GM12878 (cell line): ENCODE measurements around the gene GMCL1. TPM values are rescaled to one million over a fixed set of nuclear protein-coding genes. Genes with fewer than 3 reads are reported as not detected.

Experiments
- BCL11A ChIP-seq: IDR thresholded peaks from 2 replicates; pipeline ENCODE4 v1.6.1; 2011; ENCODE audit warnings: low read depth, low read length
- EGR1 ChIP-seq, 2 experiments: IDR thresholded peaks; 1 replicate in 1 of 2; 2 replicates in 1 of 2; pipeline ENCODE4 v1.6.1; 2011 to 2012; ENCODE audit warnings: low read depth in 2 of 2, low read length in 2 of 2, borderline replicate concordance in 1 of 2, mild to moderate bottlenecking in 1 of 2, moderate library complexity in 1 of 2
- FOS ChIP-seq: IDR thresholded peaks from 3 replicates; pipeline ENCODE4 v1.6.1; 2011; ENCODE audit warnings: borderline replicate concordance; ENCODE audit not compliant: insufficient read length; ENCODE audit errors: extremely low read depth
- JUND ChIP-seq: IDR thresholded peaks from 2 replicates; pipeline ENCODE4 v1.6.1; 2012; ENCODE audit warnings: low read depth, mild to moderate bottlenecking, low read length, improper control_type of control experiment, moderate library complexity
- MEF2B ChIP-seq: fragments of 450-650 bp; IDR thresholded peaks from 2 replicates; pipeline ENCODE4 v1.6.1; 2018; ENCODE audit warnings: mild to moderate bottlenecking, moderate library complexity; ENCODE audit not compliant: partially characterized antibody, poor library complexity, severe bottlenecking
- MYB ChIP-seq: fragments of 150-350 bp; IDR thresholded peaks from 2 replicates; pipeline ENCODE4 v1.6.1; 2014; ENCODE audit warnings: mild to moderate bottlenecking, low read depth, low read length, borderline replicate concordance
- NKRF ChIP-seq: fragments of 450-650 bp; conservative IDR thresholded peaks from 2 replicates; pipeline ENCODE4 v1.6.1; 2017; ENCODE audit warnings: mild to moderate bottlenecking, moderate library complexity
- NR2F1 ChIP-seq: fragments of 450-650 bp; conservative IDR thresholded peaks from 2 replicates; pipeline ENCODE4 v1.6.1; 2017; ENCODE audit warnings: mild to moderate bottlenecking
- SMAD1 ChIP-seq: fragments of 450-650 bp; IDR thresholded peaks from 2 replicates; pipeline ENCODE4 v1.6.1; 2018; ENCODE audit warnings: mild to moderate bottlenecking, low read depth; ENCODE audit not compliant: partially characterized antibody
- SMAD5 ChIP-seq: IDR thresholded peaks from 2 replicates; pipeline ENCODE4 v1.6.1; 2016; ENCODE audit warnings: antibody characterized with exemption, low read depth
- SMC3 ChIP-seq: IDR thresholded peaks from 2 replicates; pipeline ENCODE4 v1.6.1; 2011; ENCODE audit warnings: low read length, improper control_type of control experiment, borderline replicate concordance
- TAF1 ChIP-seq: IDR thresholded peaks from 2 replicates; pipeline ENCODE4 v1.6.1; 2011; ENCODE audit warnings: mild to moderate bottlenecking, low read depth, low read length, borderline replicate concordance
- TCF12 ChIP-seq: IDR thresholded peaks from 2 replicates; pipeline ENCODE4 v1.6.1; 2011; ENCODE audit warnings: low read depth, mild to moderate bottlenecking, low read length
- ZNF274 ChIP-seq: IDR thresholded peaks from one replicate; pipeline ENCODE4 v1.8.0; 2011; ENCODE audit not compliant: insufficient read length, insufficient read depth
- polyA plus RNA-seq, 11 experiments: library from polyadenylated mRNA; depleted of rRNA in 4 of 11; unstranded in 6 of 11; stranded (reverse) in 5 of 11; fragments of >200 nt; fragmentation: Nextera tagmentation in 4 of 11; fragmentation: Illumina TruSeq in 1 of 11; extraction: Ambion mirVana in 4 of 11; extraction: Trizol in 1 of 11; gene quantifications; 1 replicate in 1 of 11; 2 replicates in 10 of 11; pipeline versions ENCODE4 v1.2.1 to v1.2.3, GENCODE V29; 2011 to 2016; ENCODE audit warnings: inconsistent platforms in 2 of 11, missing spikeins in 2 of 11, low read depth in 1 of 11
- total RNA-seq, 4 experiments: library from RNA; depleted of rRNA in 3 of 4; stranded (reverse); fragments of >200 nt in 3 of 4; fragmentation: Illumina TruSeq in 1 of 4; extraction: Trizol in 1 of 4; gene quantifications; 2 replicates each; pipeline versions ENCODE4 v1.2.1 to v1.2.3, GENCODE V29; 2013 to 2021
- TF ChIP-seq, protein P1 (sequence below): fragments of 450-650 bp; IDR thresholded peaks from 2 replicates; pipeline ENCODE4 v1.6.1; 2017; ENCODE audit warnings: antibody characterized with exemption, mild to moderate bottlenecking, moderate library complexity
- TF ChIP-seq, protein P2 (sequence below): IDR thresholded peaks from 2 replicates; pipeline ENCODE4 v1.6.1; 2011; ENCODE audit warnings: low read depth, mild to moderate bottlenecking, low read length, moderate library complexity, borderline replicate concordance; ENCODE audit errors: extremely low read depth
- TF ChIP-seq, protein P3 (sequence below): IDR thresholded peaks from 2 replicates; pipeline ENCODE4 v1.6.1; 2011; ENCODE audit warnings: borderline replicate concordance, low read depth, mild to moderate bottlenecking, moderate library complexity, low read length; ENCODE audit not compliant: insufficient read depth, poor library complexity, severe bottlenecking
- TF ChIP-seq, protein P4 (sequence below): IDR thresholded peaks from 2 replicates; pipeline ENCODE4 v1.6.1; 2012; ENCODE audit warnings: low read depth, low read length, improper control_type of control experiment

The GMCL1 gene
- total and polyA plus RNA-seq, 10 of the 15 experiments (the other 5 are each of a cell fraction or from before 2014, with no cell fraction given): 3.7 to 21.4 (median 12.3) TPM

DNA sequence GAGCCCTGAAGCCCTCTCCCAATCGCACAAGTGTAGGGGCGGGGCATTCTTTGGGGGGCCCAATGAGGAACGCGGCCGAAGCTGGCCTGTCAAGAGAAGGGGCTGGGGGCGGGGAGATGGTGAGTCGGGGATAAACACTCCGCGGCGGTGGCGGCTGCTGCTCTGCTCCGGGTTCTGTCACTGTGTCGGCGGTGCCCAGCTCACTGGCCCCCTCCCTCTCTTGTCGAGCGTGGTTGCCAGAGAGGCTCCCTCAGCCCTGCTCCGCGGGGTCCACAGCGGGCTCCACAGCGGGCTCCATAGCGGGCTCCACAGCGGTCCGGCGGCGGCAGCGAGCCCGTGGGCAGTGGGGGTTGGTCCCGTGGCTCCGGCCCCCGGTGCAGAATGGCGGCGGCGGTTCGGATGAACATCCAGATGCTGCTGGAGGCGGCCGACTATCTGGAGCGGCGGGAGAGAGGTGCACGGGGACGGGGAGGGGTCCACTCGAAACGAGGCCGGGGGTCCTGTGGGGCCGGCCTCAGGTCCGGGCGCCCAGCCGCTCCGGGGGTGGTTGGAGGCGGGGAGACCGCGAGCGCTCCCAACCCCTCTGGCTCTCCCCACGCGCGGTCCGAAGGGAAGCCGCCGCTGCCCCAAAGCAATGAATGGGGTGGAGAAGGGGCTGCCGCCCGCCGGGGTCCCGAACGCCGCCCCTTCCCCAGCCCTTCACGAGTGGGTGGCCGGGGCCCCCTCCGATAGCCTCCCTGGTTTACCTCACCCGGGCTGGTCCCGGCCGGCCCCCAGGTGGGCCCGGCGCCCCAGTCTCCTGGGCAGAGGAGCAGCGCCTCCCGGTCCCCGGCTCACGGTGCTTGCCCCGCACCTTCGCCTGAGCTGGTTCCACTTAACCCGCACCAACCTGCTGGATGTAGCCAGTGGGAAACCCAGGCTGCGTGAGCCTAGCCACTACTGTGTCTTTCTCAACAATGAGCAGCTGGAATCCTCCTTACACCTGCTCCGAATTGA is 85.8 kb downstream of the GMCL1 start, which contains the start of gene MXD1 (continued):
- TF ChIP-seq, protein P1, sequence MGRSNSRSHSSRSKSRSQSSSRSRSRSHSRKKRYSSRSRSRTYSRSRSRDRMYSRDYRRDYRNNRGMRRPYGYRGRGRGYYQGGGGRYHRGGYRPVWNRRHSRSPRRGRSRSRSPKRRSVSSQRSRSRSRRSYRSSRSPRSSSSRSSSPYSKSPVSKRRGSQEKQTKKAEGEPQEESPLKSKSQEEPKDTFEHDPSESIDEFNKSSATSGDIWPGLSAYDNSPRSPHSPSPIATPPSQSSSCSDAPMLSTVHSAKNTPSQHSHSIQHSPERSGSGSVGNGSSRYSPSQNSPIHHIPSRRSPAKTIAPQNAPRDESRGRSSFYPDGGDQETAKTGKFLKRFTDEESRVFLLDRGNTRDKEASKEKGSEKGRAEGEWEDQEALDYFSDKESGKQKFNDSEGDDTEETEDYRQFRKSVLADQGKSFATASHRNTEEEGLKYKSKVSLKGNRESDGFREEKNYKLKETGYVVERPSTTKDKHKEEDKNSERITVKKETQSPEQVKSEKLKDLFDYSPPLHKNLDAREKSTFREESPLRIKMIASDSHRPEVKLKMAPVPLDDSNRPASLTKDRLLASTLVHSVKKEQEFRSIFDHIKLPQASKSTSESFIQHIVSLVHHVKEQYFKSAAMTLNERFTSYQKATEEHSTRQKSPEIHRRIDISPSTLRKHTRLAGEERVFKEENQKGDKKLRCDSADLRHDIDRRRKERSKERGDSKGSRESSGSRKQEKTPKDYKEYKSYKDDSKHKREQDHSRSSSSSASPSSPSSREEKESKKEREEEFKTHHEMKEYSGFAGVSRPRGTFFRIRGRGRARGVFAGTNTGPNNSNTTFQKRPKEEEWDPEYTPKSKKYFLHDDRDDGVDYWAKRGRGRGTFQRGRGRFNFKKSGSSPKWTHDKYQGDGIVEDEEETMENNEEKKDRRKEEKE: no peak
- TF ChIP-seq, protein P2, sequence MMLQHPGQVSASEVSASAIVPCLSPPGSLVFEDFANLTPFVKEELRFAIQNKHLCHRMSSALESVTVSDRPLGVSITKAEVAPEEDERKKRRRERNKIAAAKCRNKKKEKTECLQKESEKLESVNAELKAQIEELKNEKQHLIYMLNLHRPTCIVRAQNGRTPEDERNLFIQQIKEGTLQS: no peak
- TF ChIP-seq, protein P3, sequence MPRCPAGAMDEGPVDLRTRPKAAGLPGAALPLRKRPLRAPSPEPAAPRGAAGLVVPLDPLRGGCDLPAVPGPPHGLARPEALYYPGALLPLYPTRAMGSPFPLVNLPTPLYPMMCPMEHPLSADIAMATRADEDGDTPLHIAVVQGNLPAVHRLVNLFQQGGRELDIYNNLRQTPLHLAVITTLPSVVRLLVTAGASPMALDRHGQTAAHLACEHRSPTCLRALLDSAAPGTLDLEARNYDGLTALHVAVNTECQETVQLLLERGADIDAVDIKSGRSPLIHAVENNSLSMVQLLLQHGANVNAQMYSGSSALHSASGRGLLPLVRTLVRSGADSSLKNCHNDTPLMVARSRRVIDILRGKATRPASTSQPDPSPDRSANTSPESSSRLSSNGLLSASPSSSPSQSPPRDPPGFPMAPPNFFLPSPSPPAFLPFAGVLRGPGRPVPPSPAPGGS: no peak
- TF ChIP-seq FOS: no peak
- peak; percentile 91 for TF ChIP-seq TAF1
- TF ChIP-seq SMAD1: no peak
- TF ChIP-seq, protein P4, sequence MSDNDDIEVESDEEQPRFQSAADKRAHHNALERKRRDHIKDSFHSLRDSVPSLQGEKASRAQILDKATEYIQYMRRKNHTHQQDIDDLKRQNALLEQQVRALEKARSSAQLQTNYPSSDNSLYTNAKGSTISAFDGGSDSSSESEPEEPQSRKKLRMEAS: no peak
- no peak for TF ChIP-seq MYB
- TF ChIP-seq NKRF: peak; percentile 84
- peak; percentile 13; the same call in 1 of the 2 replicates for TF ChIP-seq TCF12
- TF ChIP-seq SMAD5: no peak
- no peak for TF ChIP-seq ZNF274
- TF ChIP-seq BCL11A: no peak
- no peak for TF ChIP-seq SMC3
- TF ChIP-seq NR2F1: no peak
- no peak for TF ChIP-seq EGR1 (IDR thresholded peaks at IDR 0.05; ENCODE audit: borderline replicate concordance in 1 of 2, low read depth in 2 of 2, low read length in 2 of 2)
- TF ChIP-seq MEF2B: no peak
- no peak for TF ChIP-seq JUND
